ENCODE data around the gene LHX6. TPM values are rescaled to one million over a fixed set of nuclear protein-coding genes. Genes with fewer than 3 reads are reported as not detected.

LHX6 gene
- total RNA-seq, 1 experiment from 2014 or later, result 4.1 TPM

DNA sequence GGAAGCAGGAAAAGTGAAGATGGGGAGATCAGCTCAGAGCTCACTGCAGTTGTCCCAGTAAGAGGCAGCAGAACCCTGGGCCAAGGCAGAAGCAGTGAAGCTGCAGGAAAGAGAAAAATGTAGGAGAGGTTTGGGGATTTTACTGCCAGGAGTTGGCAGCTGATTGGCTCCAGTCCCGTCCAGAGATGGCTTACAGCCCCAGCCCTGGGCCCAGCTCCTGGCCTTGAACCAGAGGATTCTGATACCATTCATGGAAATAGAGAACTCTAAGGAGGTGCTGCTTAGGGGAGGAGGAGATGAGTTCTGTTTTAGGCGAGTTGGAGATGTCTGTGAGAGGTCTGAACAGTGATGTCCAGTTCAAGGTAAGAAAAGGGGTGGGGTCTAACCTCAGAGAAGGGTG lies 64.5 kb downstream of the LHX6 start (continued):
- TF ChIP-seq, protein P1, sequence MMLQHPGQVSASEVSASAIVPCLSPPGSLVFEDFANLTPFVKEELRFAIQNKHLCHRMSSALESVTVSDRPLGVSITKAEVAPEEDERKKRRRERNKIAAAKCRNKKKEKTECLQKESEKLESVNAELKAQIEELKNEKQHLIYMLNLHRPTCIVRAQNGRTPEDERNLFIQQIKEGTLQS (IDR thresholded peaks at IDR 0.05), result no peak
- TF ChIP-seq ZNF274 (IDR thresholded peaks at IDR 0.05; ENCODE audit: low read depth, low read length) (no peak), CEBPB (IDR thresholded peaks at IDR 0.05; ENCODE audit: low read depth) (no peak), EGR1 (IDR thresholded peaks at IDR 0.05; ENCODE audit: low read depth) (no peak), FOSL1 (IDR thresholded peaks at IDR 0.05; ENCODE audit: low read depth) (no peak), ZFX (IDR thresholded peaks at IDR 0.05) (no peak), SRF (IDR thresholded peaks at IDR 0.05; ENCODE audit: low read depth) (no peak)
- TF ChIP-seq, protein P2, sequence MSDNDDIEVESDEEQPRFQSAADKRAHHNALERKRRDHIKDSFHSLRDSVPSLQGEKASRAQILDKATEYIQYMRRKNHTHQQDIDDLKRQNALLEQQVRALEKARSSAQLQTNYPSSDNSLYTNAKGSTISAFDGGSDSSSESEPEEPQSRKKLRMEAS (IDR thresholded peaks at IDR 0.05), result no peak

DNA sequence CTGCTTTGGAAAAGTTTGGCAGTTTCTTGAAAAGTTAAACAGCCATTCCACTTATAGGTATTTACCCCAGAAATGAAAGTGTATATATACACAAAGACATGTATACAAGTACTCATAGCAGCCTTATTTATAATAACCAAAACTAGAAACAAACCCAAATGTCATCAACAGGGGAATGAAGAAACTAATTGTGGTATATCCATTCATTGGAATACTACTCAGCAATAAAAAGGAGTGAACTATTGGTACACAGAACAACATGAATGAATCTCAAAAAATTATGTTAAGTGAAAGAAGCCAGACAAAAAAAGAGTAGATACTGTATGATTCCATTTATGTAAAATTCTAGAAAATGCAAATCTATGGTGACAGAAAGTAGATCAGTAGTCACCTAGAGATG lies 66.3 kb downstream of the LHX6 start:
- H4K20me1 ChIP-seq (ENCODE audit: insufficient read depth), result no peaks in the 10 kb centered on the region
- ChIA-PET CTCF (no interaction called here), POLR2A (no interaction called here), RAD21 (ENCODE audit: low non-redundant PET in 1 of 2, low total read pairs in 2 of 2, uncharacterized antibody in 2 of 2, unreplicated experiment in 2 of 2) (no interaction called here)
- H3K9me2 ChIP-seq (ENCODE audit: insufficient read depth), result no peaks in the 10 kb centered on the region
- H3K9me3 ChIP-seq (ENCODE audit: control insufficient read depth in 1 of 2, insufficient read depth in 1 of 2, low read depth in 1 of 2, low read length in 2 of 2), result peaks cover 0 to 6% of the 10 kb centered on the region in 2 experiments; a peak in 1 of 4 replicates
- peaks cover 20% of the 10 kb centered on the region for H3K79me2 ChIP-seq (ENCODE audit: insufficient read depth, low read length)
- TF ChIP-seq RAD21 (IDR thresholded peaks at IDR 0.05; ENCODE audit: low read depth) (no peak), CBX3 (IDR thresholded peaks at IDR 0.05; ENCODE audit: low read depth) (0 out of 2 replicates have a peak, but pooled peaks have one; percentile 30), SP1 (IDR thresholded peaks at IDR 0.05; ENCODE audit: low read depth) (no peak)
- TF ChIP-seq, protein P2 (IDR thresholded peaks at IDR 0.05), result no peak
- no TSS peak for BruUV-seq (replicated peaks)
- no peak overlapping the region for H3K4me2 ChIP-seq (ENCODE audit: low read length)
- no peak overlapping the region for H2AFZ ChIP-seq (ENCODE audit: low read depth, low read length, poor library complexity, severe bottlenecking)
- ATAC-seq, result no peak
- intact Hi-C loops (cut with micrococcal nuclease), result no loop called here
- H3K4me1 ChIP-seq (ENCODE audit: control insufficient read depth in 1 of 2, insufficient read depth in 2 of 2, low read length in 2 of 2), result peaks cover 4 to 13% of the 10 kb centered on the region in 2 experiments
- no peak for DNase-seq (ENCODE audit: low read depth, low spot score)
- H3K27ac ChIP-seq (ENCODE audit: low read depth, low read length), result no peak overlapping the region
- H3K4me3 ChIP-seq (replicated peaks in 1 of 2; ENCODE audit: low read depth in 1 of 2, low read length in 2 of 2), result no peak overlapping the region
- H3K27me3 ChIP-seq (ENCODE audit: insufficient read depth, low read length), result no peaks in the 10 kb centered on the region; the same call in 1 of the 2 replicates
- no peak overlapping the region for H3K9ac ChIP-seq (ENCODE audit: low read length)
- no peaks in the 10 kb centered on the region for H3K36me3 ChIP-seq (ENCODE audit: control insufficient read depth in 1 of 2, insufficient read depth in 2 of 2, low read length in 2 of 2)
